ENCODE results near the gene HOXA11.

- TF ChIP-seq CTCF (conservative IDR thresholded peaks at IDR 0.05; ENCODE audit: low read depth, low read length) (no peak), EZH2 (IDR thresholded peaks at IDR 0.05; ENCODE audit: borderline replicate concordance, low read depth, low read length, poor library complexity, severe bottlenecking) (no peak)
Measured at GRCh38 chr7:27171325-27171636, 13.8 kb downstream of the HOXA11 start.

Data from A673 (cell line).